NCI-H748 (cell line): ENCODE results near the gene INO80C.

Source experiments
- DNase-seq: peaks from one replicate; lab custom pipeline; 2025; ENCODE audit not compliant: unreplicated experiment; lab: John Stamatoyannopoulos, UW

INO80C gene

DNA sequence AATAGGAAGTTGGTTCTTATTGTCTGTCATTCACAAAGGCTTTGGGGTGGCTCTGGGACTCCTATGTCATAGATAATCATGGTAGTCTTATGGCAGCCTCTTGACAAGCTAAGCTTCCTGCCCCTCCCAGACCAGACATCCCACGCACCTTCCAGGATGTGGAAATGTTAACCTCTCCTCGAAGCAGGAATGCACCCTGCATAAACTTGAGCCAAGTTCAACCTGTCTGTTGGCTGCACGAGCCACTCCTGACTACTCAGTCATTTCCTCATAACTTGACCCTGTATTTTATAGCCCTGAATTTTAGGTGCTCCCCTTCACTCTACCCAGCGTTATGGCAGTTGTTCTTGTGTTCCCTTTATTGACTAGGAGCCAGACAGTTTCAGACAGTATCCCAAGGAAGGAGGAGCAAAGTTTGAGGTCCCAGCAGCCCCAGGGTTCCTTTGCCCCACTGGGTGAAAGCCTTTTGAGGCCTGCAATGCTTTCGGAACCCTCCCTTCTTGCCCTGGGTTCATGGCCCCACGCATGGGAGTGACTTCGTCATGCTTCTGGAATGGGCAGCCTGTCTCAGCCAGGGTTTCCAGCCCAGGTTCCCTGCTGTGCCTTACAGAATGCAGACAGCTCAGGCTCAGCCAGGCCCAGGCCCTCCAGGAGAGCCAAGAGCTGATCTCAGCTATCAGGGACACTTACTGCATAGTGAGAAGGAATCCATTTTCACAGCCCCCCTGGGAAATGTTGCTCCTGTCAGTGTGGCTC lies 15.6 kb upstream of the INO80C start:
- no peak for DNase-seq

DNA sequence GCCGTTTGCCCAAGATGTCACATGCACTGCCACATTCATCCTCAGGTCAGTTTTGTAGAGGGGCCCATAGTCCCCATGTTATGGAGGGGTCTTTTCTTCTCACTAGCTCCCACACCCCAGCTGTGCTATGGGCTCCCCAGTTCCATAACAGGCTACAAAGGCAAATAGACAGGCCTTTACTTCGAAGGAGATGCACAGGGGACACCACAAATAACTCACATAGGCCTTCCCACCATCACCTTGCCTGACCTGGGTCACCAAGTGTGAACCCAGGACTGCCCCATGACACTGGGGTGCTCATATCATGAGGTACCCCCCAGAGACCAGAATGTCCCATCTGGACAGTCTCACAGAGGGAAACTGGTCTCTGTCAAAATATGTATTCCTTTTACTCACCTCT lies 15.0 kb upstream of the INO80C start:
- DNase-seq, result no peak

GRCh38 chr18:35511833-35512232 lies 14.1 kb upstream of the INO80C start:
- no peak for DNase-seq

- DNase-seq, result no peak
These were observed 13.7 kb upstream of the INO80C start for GRCh38 chr18:35511428-35511827.

GRCh38 chr18:35510076-35510651 lies 12.4 kb upstream of the INO80C start:
- no peak for DNase-seq

DNA sequence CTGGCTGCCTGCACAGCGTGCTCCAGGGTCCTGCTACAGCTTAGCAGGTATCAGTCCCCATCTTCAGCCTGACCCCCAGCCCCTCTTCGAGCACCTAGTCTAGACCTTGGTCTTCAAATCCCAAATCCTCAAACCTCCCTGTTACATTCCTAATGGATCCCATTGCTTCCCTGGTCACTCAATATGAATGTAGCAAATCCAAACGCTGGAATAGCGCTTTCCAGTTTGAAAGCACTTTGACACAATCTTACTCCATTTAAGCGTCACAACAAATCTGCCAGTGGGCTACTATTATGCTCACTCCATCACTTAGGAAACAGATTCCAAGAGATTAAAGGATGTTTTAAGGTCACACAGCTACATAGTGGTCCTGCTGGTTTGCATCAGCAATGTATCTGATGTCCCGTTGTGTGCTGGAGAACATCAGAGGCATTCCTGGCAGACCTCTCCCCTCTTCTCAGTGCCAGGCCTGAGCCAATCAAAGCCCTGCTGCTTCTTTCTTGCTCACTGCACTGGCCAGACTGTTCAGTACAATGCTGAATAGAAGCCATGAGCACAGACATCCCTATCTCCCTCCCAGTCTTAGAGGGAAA lies 11.1 kb upstream of the INO80C start:
- no peak for DNase-seq

GRCh38 chr18:35508030-35508429 lies 10.3 kb upstream of the INO80C start:
- DNase-seq, result no peak

- no peak for DNase-seq
These were observed 9.9 kb upstream of the INO80C start for GRCh38 chr18:35507623-35508022.

DNA sequence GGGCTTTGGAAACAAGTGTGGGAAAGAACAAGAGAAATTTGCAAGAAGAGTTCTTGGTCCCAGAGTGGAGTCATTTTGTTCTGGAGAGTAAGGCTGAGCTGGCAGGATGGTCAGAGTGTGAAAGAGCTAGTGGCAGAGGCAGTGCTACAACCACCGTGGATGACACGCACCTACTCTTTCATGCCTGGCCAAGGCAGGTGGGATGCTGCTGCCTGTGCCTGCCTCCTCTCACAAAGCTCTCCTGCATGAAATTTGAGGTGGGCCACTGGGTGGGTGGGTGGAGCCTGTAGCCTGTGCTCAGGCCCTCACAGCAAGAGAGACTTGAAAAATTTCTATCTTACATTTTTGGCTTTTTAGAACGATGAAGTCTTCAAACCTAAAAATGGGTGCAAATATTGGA lies 9.4 kb upstream of the INO80C start:
- no peak for DNase-seq

DNA sequence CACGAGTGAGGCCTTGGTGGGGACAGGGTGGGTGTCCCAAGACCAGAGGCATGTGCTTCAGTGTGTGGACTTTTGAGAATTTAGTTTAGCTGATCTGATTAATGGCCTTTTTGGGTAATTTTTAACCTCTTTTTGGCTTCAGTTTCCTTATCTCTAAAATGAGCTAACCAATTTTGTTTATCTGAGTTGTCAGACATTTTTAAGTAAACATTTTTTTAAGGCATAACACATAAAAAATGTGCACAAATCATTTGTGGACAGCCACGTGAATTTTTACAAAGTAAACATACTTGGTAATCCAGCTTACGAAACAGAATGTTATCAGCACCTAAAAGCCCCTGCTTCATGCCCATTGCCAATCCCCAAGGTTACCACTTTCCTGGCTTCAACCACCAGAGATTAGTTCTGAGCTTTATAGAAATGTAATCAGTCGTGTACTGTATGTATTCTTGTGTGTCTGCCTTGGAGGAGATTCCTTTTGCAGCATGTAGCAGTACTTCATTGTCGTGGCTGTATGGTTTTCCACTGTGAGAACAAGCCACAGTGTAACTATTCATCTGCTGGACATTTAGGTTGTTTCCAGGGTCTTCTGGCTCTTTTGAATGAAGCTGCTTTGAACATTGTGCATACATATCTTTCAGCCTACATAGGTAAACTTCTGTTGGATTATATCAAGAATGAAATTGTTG lies 8.4 kb upstream of the INO80C start:
- no peak for DNase-seq

DNA sequence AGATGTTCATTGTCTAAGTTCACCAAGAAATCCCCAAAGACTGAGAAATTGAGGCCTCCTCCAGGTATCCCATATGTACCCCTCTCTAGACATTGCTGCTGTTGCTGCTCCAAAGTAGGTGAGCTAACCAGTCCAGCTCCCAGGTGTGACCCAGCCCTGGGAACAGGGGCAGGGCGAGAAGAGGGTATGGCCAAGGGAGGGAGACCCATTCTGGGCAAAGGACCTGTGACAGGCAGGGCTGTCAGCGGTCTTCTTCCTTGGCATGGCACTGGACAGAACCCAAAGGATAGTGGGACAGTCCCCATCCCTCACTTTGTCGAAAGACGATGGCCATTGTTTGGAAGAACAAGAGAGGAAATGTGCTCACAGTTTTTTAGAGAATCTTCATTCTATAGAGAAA lies 7.2 kb upstream of the INO80C start:
- DNase-seq, result no peak

DNA sequence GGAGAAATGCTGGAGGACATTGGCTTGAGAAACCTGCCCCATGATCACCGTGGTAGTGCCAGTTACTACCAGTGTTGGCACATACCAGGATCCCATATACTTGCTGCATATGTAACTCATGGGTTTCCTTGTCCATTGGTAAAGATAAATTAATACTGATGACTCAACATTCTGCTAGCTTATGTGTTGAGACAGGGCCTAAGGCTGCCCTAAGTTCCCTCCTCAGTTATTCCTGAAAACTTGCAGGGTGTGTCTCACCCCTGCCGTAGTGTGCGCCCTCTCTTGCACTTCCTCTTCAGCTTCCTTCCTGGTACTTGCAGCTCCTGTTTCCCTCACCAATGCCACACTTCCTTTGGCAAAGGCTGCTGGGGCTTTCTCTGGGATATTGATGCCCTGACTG lies 4.3 kb upstream of the INO80C start:
- no peak for DNase-seq

GRCh38 chr18:35501369-35501768 lies 3.6 kb upstream of the INO80C start:
- DNase-seq, result no peak

- no peak for DNase-seq
These were observed 2.4 kb upstream of the INO80C start for GRCh38 chr18:35500113-35500512.

DNA sequence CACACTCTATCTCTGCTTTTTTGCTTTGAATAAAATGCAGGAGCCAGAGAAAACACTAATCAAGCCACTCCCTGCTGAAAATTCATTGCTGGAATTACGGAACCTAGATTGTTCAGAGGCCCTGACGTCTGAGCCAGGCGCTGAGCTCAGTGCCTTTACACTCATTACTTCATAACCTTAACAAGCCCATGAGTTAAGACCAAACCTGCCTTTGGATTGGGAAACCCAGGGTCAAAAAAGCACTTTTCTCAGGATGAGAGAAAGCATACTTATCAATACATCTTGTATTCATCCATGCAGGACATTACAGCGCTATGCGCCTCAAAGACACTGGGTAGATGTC lies 762 bp downstream of the INO80C start:
- DNase-seq, result peak; percentile 58

DNA sequence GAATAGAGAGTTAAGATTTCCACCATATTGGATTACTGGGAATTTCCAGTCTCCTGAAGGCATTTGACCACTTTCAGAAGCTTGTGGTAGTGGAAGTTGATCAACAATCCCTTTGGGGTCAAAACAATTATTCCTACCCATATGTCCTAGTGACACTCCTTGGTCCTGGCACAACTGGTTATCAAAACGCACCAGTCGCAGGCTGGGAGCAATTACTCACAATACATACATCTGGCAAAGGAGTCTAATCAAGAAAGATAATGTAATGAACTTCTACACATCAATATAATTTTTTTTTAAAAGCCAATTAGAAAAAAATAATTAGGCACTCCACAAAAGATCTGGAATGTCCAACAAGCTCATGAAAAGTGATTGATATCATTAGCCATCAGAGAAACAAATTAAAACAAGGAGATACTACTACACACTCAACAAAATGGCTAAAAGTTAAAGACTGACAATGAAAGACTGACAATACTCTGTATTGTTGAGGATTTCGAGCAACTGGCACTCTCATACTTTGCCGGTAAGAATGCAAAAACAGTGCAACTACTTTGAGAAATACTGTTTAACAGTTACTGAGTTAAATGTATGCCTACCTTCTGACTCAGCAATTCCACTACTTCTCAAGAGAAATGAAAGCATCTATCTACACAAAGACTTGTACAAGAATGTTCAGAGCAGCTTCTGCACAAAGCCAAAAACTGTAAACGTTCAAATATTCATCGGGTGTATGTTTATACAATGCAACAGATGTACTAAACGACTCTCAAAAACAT lies 2.0 kb downstream of the INO80C start:
- DNase-seq, result no peak

- DNase-seq, result no peak
These were observed 3.2 kb downstream of the INO80C start for GRCh38 chr18:35494251-35495220.

DNA sequence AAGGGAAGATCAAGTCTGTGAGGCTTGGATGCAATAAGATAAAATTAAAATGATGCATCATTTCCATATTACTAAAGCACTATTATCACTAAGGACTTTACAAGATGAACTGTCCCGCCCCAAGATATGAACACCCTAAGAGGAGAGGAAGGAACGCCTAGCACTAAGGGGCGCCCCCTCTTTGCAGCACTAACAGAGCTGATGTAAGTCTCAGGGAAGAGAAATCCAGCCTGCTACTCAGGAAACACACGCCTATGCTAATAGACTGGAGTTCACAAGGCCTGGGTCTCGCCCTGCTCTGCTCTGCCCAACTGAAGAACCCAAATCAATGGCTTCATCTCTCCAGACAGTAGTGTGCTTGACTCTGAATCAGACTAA lies 6.1 kb downstream of the INO80C start:
- no peak for DNase-seq

DNA sequence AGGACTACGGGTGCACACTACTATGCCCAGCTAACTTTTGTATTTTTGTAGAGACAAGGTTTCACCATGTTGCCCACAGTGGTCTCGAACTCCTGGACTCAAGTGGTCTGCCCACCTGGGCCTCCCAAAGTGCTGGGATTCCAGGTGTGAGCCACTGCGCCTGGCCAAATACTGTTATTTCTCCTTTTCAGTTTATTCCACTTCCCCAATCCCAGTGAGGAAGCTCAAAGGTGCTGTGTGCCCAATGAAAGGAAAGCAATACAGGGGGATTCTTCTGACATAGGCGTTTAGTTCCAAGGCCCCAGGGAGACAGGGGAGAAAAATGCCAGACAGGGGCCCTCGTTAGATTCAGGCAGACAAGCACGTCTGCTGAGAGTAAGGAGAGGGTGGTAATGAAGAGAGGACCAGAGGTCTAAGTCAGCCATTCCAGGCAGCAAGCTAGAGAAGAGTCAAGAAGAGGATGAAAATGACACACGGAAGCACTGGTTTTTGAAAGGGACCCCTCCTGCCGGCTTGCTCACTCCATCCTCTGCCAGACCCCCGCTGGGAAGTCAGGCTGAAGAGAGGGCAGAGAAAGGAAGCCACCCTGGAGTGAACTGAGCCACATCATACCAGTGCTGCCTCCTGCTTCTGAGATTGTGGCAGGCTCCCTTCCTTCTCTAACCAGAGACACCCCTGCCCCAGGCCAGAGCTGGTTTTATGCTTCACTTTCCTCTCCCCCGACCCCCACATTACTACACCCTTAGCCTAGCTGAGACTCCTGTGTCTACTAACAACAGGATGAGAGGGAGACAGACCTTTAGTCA lies 6.7 kb downstream of the INO80C start:
- DNase-seq, result no peak
